GM18517 (cell line): Measurements from ENCODE around the gene PRSS21.

Experiments
- ATAC-seq: cut with Tn5 transposase; IDR thresholded peaks from one replicate; pipeline ENCODE4 v1.9.1; 2021; ENCODE audit warnings: mild to moderate bottlenecking, moderate library complexity; ENCODE audit not compliant: unreplicated experiment

The PRSS21 gene

DNA sequence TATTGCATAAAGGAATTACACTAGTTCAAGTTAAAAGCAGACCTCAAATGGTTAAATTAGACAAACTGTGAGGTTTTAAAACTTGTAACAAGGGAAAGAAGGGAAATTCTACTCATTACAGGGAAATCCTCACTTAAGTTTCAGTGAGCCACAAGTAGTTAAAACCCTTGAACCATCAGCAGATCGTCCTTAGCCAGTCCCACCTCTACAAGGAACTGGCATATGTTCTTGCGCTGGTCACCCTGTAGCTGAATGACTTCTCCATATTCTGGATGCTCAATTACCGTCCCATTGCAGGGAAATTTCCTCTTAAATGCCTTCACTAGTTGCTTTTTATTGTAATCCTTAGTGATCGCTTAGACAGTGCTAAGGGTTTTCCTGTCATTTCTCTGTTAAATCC, 5.5 kb downstream of the PRSS21 start:
- ATAC-seq: no peak

GRCh38 chr16:2824626-2825025, 7.6 kb downstream of the PRSS21 start:
- no peak for ATAC-seq

DNA sequence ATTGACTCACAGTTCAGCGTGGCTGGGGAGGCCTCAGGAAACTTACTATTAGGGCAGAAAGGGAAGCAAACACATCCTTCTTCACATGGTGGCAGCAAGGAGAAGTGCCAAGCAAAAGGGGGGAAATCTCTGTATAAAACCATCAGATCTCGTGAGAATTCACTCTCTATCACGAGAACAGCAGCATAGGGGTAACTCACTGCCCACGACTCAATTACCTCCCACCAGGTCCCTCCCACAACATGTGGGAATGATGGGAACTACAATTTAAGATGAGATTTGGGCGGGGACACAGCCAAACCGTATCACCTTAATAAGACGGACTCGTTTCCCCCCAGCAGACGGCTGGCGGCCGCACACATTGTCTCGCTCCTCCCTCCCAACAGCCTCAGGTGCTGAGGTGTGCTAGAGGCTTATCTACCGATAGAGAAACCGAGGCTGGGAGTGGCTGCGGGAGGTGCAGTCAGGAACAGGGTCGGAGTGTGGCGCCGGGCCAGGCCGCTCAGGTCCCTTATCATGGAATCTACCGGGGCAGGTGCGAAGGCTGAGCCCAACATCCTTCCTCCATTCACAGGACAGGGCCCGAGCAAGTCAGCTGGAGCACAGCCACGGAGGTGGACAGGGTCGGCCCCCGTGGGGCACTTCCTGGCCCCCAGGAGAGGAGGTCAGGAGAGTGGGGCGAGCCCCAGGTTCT, 8.2 kb downstream of the PRSS21 start:
- no peak for ATAC-seq

DNA sequence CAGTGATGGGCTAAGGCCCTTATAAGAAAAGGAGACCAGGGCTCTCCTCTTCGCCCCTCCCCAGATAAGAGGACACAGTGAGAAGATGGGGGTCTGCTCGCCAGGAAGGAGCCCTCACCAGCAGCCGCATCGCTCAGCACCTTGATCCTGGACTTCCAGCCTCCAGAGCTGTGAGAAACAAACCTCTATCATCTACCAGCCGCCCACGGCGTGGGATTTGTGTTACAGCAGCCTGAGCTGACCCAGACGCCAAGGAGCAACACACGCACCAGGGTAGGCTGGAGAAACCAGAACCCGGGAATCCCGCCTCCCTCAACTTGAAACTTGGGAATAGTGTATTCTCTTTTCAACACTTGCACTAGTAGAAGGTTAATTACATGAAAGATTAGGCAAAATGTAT, 8.9 kb downstream of the PRSS21 start:
- ATAC-seq: no peak

DNA sequence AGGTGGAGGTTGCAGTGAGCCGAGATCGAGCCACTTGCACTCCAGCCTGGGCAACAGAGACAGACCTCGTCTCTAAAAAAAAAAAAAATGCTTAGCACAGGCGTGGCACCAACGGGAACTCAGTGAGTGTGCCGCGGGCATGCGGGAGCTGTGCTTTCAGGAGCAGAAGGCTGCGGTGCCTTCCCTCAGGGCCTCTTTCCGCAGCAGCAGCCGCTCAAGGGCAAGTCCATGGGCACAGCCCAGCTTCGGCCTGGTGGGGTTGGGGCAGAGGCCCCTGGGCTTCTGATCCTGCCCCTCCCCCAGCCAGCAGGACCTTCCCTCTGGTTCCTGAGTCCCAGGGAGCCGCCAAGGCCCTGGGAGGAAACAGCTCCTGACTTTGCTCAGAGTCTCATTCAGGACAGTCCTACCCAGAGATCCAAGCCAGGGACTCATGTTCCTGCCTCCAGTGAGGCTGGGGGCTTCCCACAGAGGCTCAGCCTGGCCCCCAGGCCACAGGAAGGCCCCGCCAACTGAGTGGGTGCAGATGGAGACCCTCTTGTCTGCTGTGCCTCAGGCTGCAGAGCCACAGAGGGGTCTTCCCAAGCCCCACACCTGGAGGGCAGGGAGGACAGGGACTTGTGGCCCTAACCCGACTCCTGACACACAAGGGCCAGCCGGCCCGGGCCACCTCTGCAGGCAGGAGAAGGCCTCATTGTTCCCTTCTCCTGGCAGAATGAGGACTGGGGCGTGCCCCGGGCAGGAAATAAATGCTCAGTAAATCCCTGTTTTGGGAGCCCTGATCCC, 9.7 kb downstream of the PRSS21 start:
- no peak for ATAC-seq

- no peak for ATAC-seq
Observed at GRCh38 chr16:2827374-2827791, 10.3 kb downstream of the PRSS21 start.

DNA sequence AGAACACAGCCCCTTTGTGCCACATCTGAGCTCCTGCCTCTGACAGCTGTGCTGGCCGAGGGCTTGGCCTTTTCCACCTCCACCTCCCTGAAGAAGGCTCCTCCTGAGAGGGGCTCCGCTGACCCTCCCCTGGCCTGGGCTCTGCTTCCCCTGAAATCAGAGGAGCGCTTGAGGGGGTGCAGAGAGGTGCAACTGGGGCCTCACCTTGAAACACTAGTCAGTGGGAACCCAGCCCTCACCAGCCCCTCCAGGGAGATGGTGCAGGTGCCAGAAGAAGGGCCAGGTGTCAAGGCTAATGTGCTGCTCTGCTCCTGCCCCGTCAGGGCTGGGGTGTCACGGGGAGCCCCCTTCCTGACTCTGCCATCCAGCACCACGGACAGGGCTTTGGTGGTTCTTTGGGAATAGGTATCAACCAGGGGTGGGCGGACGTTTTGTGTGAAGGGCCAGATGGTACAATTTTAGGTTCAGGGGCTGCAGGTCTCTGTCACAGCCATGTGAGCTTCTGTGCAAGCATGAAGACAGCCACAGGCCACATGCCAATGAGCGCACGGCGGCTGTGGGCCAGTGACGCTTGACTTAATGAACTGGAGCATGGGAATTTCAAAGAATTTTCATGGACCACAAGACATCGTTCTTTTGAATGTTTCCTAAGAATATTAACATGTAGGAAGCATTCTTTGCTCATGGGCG, 10.9 kb downstream of the PRSS21 start:
- ATAC-seq: no peak

DNA sequence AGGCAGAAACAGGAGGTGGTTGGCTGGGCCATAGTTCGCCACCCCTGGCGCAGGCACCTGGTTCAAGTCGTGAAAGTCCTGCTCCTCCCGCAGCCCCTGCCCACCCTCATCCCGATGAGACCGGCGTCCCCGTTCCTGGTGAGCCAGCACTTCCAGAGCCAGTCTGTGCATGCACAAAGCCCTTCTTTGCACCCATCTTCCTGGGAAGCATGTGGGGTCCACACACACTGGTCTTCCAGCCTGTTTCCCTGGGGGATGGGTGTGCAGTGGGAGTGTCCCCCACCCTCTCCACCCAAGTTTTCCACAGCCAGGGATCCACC, 11.4 kb downstream of the PRSS21 start:
- no peak for ATAC-seq

GRCh38 chr16:2828876-2829430, 11.9 kb downstream of the PRSS21 start:
- no peak for ATAC-seq

- no peak for ATAC-seq
Observed at GRCh38 chr16:2829501-2830354, 12.7 kb downstream of the PRSS21 start, which contains the start of gene ZG16B. Gene ZG16B (plus strand): TSS chr16:2830303. CDS start chr16:2830442, 139 bp downstream.

DNA sequence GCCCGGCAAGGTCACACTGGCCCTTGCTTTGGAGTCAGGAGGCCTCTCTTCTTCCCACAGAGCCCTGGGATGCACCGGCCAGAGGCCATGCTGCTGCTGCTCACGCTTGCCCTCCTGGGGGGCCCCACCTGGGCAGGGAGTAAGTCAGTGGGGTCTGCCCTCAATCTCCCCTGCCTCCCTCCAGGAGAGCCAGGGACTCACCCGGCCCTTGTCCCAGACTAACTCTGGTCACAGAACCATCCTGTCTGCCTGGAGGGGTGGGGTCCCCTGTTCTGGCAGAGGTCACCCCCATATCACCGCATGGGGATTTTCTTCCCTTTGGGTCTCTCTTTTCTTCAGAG, 13.3 kb downstream of the PRSS21 start:
- ATAC-seq: no peak

DNA sequence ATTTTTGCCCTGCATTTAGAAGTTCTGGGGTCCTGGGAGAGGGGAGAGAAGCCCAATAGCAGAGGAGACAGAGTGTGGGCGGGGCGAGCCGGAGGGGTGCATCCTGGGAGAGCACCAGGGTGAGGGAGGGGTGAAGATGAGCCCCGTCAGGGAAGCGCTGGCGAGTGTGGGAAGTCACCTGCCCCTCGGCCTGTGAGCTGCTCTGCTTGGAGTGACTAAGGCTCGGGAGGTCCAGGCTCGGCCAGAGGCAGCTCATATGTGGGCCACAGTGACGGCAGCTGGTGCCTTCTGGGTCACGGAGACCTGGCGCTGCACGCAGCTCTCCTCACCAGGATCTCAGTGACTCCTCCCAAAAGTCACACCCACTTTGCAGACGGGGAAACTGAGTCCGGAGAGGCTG, 14.2 kb downstream of the PRSS21 start:
- ATAC-seq: no peak

DNA sequence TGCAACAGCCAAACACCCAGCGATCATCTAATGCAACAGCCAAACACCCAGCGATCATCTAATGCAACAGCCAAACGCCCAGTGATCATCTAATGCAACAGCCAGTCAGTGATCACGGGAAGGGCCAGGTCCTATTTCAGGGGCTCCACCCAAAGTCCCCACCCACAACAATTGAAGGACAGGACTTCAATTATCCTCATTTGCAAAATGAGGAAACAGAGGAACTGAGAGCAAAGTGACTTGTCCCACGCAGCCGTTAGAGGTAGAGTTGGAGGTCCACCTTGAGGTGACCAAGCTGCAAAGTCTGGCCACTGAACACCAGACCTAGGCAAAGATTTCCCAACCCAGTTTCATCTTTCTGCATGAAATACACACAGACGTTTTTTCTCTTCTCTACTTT, 16.7 kb downstream of the PRSS21 start:
- ATAC-seq: no peak

DNA sequence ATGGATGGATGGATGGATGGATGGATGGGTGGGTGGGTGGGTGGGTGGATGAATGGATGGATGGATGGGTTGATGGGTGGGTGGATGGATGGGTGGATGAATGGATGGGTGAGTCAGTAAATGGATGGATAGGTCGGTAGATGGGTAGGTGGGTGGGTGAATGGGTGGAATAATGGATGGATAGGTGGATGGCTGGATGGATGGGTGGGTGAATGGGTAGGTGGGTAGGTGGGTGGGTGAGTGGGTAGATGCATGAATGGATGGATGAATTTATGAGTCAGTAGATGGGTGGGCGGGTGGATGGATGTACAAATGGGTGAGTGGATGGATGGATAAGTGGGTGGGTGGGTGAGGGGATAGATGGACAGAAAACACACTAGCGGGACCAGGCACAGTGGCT, 17.9 kb downstream of the PRSS21 start:
- ATAC-seq: no peak

GRCh38 chr16:2835638-2836493, 18.8 kb downstream of the PRSS21 start:
- ATAC-seq: no peak

DNA sequence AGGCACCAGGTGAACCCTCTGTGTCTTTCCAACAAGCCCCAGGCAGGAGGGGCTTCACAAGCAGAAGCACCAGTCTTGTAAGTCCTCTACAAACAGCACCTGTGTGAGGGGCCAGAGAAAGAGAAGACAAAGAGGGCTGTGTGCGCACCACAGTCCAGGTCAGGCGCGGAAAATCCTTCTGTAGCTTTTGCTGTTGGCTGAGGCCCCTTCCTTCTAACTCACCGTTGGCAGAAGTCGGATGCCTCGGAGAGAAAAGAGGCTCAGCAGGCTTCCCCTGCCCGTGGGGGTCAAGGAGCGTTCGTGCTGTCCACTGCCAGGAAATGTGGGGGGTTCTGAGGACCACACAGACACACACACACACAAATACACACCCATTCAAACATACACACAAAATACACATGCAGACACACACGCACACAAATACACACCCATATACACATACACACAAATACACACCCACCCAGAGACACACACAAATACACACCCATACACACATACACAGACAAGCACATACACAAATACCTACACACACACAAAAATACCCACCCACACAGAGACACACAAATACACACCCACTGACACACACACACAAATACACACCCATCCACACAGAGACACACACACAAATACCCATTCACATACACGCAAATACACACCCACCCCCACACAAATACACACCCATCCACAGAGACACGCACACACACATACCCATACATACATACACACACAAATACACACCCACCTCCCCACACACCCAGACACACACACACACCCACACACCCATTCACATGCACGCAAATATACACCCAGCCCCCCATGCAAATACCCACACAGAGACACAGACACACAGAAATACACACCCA, 19.8 kb downstream of the PRSS21 start:
- no peak for ATAC-seq

GRCh38 chr16:2838928-2839327, 21.9 kb downstream of the PRSS21 start:
- ATAC-seq: no peak

GRCh38 chr16:2839650-2840450, 22.8 kb downstream of the PRSS21 start:
- ATAC-seq: no peak
